DMS153 treated with DMSO at 0.1 percent for 48 hours (cell line): ENCODE data around the gene SLC44A2.

Experiments used
- DNase-seq: peaks from one replicate; lab custom pipeline; 2025; ENCODE audit not compliant: unreplicated experiment; lab: John Stamatoyannopoulos, UW

Gene SLC44A2

DNA sequence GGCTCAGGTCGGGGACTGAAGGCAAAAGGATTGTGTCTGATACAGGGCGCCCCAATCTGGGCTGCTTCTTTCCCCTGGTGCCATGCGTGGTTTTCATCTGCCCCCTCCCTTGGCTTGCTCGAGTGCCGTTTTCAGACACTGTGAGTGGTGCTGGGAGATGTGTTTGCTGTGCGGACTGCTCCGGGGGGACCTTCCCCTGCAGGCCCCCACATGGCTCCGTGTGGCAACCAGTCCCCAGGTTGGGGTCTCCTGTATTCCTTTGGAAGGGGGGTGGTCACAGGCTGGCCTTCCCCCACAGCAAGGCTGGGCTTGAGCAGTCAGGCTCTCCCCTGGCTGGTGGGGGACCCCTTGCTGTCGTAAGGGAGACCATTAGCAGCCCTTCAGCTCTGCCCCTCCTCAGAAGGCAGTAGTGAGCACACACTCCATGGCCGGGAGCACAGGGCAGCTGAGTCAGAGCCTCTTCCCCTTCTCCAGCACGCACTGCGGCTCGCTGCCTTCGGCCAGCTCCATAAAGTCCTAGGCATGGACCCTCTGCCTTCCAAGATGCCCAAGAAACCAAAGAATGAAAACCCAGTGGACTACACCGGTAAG lies 55.3 kb downstream of the SLC44A2 start:
- no peak for DNase-seq

GRCh38 chr19:10681658-10682057 lies 56.3 kb downstream of the SLC44A2 start:
- DNase-seq = no peak

- no peak for DNase-seq
Measured at GRCh38 chr19:10682397-10683063, 57.2 kb downstream of the SLC44A2 start.

DNA sequence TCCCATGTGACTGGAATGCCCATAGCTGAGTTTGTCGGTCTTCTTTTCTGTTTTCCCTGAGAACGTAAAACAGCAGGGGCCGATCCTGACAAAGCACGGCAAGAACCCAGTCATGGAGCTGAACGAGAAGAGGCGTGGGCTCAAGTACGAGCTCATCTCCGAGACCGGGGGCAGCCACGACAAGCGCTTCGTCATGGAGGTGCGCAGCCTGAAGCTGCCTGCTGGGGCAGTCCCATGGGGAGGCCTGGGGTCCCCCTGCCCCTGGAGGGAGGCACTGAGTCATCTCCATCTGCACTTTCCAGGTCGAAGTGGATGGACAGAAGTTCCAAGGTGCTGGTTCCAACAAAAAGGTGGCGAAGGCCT lies 57.7 kb downstream of the SLC44A2 start:
- DNase-seq = no peak

DNA sequence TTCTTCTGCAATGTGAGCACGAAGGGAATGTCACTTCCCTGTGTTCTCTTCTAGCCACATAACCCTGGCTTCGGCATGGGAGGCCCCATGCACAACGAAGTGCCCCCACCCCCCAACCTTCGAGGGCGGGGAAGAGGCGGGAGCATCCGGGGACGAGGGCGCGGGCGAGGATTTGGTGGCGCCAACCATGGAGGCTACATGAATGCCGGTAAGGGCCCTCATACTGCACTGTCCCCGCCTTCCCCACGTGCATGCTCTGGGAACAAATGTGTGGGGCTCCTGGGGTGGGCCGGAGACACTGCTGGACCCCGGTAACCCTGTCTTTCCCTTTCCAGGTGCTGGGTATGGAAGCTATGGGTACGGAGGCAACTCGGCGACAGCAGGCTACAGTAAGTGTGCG lies 58.2 kb downstream of the SLC44A2 start:
- no peak for DNase-seq

GRCh38 chr19:10685210-10685609 lies 59.9 kb downstream of the SLC44A2 start:
- no peak for DNase-seq

- no peak for DNase-seq
Measured at GRCh38 chr19:10686193-10686592, 60.8 kb downstream of the SLC44A2 start.

DNA sequence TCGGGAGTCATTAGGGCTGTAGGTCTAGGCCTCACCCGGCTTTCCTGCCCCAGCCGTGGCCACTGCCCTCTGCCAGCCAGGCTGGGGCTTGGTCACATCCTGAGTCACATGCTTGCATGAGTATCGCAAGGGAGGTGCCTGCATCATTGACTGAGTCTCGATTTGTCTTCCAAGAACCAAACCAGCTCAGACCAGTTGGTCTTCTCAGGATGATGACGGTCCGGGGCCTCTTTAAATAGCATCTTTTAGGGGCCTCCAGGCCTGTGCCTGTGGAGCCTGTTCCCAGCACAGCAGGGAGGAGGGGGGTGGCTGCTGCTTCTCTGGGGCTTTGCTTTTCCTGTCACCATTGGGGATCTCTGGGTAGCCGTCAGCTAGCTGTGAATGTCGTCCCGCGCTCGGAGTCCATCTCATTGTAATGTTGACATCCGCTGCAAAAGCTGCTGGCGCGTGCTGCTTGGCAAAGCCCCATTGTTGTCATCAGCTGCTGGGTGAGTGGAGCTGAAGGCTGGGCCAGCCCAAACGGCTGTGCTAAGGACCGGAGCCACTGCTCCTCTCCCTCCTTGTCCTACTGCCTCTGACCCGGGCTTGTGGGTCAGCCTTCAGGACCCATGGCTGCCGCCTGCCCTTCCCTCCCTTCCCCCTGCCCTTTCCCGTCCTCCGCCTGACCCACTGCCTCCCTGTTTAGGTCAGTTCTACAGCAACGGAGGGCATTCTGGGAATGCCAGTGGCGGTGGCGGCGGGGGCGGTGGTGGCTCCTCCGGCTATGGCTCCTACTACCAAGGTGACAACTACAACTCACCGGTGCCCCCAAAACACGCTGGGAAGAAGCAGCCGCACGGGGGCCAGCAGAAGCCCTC lies 61.5 kb downstream of the SLC44A2 start:
- no peak for DNase-seq

DNA sequence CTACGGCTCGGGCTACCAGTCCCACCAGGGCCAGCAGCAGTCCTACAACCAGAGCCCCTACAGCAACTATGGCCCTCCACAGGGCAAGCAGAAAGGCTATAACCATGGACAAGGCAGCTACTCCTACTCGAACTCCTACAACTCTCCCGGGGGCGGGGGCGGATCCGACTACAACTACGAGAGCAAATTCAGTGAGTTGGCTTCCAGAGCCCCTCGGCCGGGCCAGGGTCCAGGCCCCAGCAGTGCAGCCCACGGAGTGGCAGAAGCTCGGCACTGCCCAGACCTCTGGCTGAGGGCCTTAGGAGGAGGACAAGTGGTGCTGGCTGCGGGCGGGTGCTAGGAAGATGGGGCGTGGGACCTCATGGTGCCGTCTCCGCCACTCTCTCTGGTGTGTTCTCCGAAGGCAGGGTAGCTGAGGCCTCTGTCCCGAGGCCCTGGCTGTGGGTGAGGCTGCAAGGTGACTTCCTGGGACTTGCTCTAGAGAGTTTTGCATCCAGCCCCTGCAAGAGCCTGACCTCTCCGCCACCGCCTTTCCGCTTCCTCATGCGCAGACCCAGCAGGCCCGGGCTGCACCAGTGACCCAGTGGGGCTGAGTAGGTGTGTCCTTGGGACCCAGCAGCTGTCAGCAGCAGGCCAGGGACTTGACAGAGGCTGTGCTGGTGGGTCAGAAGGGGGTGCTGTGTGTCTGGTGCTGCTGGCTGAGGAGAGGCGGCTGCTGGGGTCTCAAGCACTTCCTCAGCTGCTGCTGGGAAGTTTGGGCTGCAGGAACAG lies 62.4 kb downstream of the SLC44A2 start:
- no peak for DNase-seq

GRCh38 chr19:10688545-10689280 lies 63.4 kb downstream of the SLC44A2 start:
- DNase-seq = no peak

- no peak for DNase-seq
Measured at GRCh38 chr19:10690341-10690781, 65.0 kb downstream of the SLC44A2 start.

DNA sequence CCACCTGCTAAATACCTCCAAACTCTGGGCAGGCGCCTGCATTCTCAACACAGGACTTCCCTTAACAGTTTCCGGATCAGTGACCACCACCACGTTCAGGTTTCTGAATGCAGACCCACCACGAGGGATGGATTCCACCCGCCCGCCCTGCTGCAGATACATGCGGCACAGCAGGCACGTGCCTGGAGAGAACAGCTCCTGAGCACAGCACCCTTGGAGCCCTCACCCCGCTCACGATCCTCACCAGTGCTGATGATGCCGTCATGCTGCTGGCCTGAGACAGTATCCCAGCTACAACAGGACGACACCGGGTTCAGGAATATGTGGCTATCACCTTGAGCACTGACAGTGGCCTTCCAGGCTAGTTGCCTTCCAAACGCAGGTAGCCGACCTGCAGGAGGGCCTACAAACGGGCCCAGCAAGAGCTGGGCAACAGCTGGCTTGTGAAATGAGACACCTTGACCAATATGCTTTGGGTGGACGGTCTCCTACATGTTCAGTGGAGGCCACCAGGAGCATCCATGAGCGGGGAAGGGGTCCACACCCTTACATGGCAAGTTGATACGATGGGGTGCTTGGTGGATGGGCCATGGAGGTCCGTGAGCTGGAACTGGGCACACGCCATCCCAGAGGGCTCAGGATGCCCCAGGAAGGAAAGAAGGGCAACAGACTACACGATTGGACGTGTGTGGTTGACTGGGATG lies 66.0 kb downstream of the SLC44A2 start:
- DNase-seq = no peak

DNA sequence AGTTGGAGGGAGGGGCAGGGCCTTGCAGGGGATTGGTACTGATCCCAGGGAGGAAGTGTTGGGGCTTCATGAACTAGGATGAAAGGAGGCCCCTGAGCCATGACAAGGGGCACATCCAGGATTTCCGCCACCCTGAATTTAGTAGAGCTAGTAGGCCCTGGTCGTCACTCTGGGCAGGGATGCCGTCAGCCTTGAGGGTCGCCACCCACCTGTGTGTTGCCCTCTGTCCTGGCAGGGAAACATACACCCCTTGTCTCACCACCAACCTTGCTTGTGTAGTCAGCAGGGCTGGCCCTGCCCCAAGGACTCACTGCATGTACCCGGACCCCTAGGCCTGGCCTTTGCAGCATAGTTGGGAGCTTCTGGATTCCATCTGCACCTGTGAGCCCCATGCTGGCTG lies 66.5 kb downstream of the SLC44A2 start:
- DNase-seq = no peak

DNA sequence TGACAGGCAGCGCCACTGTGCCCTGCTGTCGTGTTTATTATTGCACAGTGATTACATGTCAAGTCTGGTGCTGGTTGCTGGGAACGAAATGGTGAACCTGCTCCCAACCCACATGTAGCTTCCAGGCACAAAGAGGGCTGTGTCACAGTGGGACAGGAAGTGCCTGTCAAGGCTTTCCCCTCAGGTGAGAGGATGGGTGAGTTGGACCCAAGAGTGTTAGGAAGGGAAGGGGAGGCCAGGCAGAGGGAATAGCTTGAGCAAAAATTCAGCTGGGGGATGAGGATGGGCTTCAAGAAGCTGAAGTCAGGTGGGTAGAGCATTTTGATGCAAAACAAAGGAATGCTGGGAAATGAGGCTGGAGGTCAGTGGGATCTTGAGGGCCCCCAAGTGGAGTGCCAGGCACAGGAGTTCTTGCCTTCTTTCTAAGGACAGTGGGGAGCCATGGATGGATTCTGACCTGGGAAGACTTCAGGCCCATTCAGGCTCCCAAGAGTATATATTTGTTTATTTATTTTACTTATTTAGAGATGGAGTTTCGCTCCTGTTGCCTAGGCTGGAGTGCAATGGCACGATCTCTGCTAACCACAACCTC lies 67.4 kb downstream of the SLC44A2 start:
- DNase-seq = no peak
